SHP77 (cell line): Measurements from ENCODE around the gene CYBA.

Experiments used
- DNase-seq, 2 experiments: peaks; one replicate each; lab custom pipeline; 2025; lab: John Stamatoyannopoulos, UW

CYBA gene

DNA sequence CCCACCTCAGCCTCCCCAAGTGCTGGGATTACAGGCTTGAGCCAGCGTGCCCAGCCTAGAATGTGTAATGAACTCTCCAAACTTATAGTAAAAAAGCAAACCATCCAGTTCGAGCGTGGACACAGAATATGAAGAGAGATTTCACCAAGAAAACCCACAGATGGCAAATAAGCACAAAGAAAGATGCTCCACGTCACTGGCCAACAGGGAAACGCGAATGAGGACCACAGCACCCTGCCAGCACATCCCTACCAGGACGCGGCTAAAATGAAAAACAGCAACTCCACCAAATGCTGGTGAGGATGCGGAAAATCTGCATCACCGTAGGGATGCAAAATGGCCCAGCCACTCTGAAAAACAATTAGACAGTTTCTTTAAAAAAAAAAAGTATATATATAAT lies 10.6 kb upstream of the CYBA start:
- DNase-seq, result no peak

DNA sequence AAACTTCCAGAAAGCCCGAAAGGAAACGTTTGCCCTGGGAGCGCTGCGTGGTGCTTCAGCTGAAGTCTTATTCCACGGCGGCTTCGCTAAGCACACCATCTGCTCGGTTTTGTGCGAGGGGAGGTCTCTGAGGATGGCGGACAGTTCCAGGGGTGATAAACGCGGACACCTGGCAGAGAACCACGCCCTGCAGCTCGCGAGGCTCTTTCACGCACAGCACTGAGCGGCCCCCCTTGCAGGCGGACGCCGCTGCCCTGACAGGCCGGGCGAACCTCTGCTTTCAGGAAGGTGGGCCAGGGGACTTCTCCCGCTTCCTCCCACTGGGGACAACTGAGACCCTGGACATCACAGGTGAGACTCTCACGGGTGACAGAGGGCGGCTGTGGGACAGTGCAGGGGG lies 8.3 kb upstream of the CYBA start:
- DNase-seq, result no peak

- DNase-seq, result no peak
Observed at GRCh38 chr16:88658714-88659113, 7.9 kb upstream of the CYBA start.

DNA sequence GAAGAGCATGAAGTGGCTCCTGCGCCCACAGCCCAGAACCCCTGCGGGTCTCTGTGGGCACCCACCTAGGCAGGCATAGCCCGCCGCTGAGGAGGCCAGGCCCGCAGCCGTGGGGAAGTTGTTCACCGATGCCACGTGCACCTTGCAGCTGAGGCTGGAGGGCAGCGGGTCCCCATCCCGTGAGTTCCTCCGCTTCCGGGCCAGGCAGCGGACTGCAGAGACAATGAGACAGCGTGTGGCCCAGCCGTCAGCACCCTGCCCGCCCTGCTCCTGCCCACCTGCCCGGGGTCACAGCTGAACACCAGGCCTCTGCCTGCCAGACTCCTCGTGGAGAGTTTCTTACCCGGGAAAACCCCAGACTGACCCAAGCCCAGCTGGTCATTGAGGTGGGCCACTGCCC lies 6.5 kb upstream of the CYBA start:
- DNase-seq, result no peak

DNA sequence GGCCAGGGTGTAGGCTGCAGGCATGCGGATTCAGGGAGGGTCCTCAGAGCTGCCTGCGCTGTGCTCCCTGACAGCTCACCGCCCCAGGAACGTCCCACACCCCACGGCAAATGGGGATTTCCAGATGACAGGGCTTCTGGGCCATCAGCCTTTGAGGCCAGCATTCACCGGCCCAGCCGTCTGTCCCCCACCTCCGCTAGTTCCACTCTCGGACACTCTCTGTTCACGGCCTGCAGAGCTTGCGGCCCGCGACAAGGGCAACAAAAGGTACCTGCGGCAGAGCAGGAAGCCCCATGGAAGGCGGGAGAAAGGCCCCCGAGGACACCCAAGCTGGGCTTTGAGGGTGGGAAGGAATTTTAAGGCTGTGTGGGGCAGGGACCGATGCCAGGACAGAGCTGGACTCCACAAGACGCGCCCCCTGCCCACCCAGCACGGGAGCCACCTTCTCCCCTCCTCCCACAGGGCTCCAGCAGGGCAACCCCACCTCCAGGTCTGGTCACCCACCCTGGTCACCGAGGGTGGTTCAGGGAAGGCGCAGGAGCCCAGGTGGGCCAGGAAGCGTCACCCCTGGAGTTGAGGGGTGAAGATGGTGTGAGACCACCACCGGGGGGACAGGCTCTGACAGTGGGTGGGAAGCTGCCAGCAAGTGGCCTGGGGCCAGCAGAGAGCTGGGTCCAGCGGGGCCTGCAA lies 5.6 kb upstream of the CYBA start:
- DNase-seq, result no peak

- no peak for DNase-seq
Observed at GRCh38 chr16:88655733-88656281, 5.0 kb upstream of the CYBA start.

GRCh38 chr16:88655053-88655732 lies 4.3 kb upstream of the CYBA start:
- no peak for DNase-seq

- no peak for DNase-seq
Observed at GRCh38 chr16:88654363-88655052, 3.7 kb upstream of the CYBA start.

- DNase-seq, result no peak
Observed at GRCh38 chr16:88653596-88654362, 2.9 kb upstream of the CYBA start.

- DNase-seq, result no peak
Observed at GRCh38 chr16:88653101-88653500, 2.2 kb upstream of the CYBA start.

- no peak for DNase-seq
Observed at GRCh38 chr16:88652762-88653063, 1.9 kb upstream of the CYBA start.

- no peak for DNase-seq
Observed at GRCh38 chr16:88651989-88652761, 1.3 kb upstream of the CYBA start.

DNA sequence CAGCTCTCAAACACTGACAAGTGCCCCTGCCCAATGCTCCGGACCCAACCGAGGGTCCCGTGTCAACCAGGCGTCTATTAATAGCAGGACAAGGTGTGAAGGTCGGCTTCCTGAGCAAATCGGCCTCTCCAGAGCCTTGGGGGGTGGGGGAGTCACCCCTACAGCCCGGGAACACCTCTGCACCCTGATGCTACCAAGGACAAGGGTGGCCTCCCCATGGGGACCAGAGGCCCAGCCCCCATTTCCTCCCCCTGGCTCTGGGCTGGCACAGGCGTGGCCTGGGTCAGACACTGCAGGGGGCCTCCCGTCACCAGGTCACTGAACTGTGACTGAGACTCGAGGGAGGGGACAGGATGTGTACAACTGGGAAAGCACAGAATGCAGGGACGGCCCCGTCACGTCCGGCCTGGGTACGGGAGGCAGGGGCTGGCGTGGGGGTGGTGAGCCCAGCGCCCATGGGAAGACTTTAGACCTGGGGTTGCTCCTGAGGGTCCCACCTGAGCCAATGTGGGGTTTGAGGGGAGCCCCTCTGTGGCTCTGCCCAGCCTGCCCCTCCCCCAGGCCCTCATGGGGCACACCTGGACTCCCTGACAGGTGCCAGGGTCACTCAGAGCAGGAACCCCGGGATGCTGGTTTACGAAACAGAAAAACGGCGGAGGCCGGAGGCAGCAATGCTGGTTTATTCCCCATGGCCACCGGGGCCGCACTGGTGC lies 579 bp upstream of the CYBA start:
- peak; percentile 17 to 63 for DNase-seq

GRCh38 chr16:88649924-88650748 lies 717 bp downstream of the CYBA start:
- DNase-seq, result peak in 1 of 2 experiments; percentile 52

GRCh38 chr16:88649195-88649923 lies 1.5 kb downstream of the CYBA start:
- DNase-seq, result peak; percentile 97 to 98

GRCh38 chr16:88647178-88648070 lies 3.4 kb downstream of the CYBA start:
- no peak for DNase-seq

- DNase-seq, result no peak
Observed at GRCh38 chr16:88646345-88647034, 4.4 kb downstream of the CYBA start.

DNA sequence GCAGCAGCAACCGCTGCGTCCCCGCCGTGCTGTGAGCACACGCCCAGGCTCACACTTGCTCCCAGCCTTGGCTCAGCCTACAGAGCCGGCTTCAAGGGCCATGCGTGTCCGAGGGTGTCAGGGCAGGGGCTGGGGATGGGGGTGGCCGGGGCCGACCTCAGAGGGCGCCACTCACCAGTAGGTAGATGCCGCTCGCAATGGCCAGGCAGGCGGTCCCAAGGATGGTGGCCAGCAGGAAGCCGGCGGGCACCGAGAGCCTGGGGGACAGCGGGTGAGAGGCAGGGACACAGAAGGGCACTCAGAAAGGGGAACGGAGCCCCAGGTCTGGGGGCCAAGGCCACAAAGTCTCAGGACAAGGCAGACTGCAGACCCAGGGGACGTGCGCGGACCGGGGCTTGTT lies 4.9 kb downstream of the CYBA start:
- DNase-seq, result no peak
